AG08395 (cell line): ENCODE results near the gene BSND.

ENCODE experiments used
- DNase-seq: peaks from one replicate; pipeline ENCODE4 v3.0.0; 2012; ENCODE audit warnings: mixed read lengths, low spot score

The BSND gene

GRCh38 chr1:54976747-54977146, 22.0 kb upstream of the BSND start:
- no peak for DNase-seq

- no peak for DNase-seq
Observed at GRCh38 chr1:54977533-54978297, 21.0 kb upstream of the BSND start.

GRCh38 chr1:54978528-54979326, 20.0 kb upstream of the BSND start:
- DNase-seq: no peak

- DNase-seq: peak; percentile 23
Observed at GRCh38 chr1:54979327-54979891, 19.3 kb upstream of the BSND start.

- DNase-seq: no peak
Observed at GRCh38 chr1:54980046-54980527, 18.6 kb upstream of the BSND start.

- DNase-seq: no peak
Observed at GRCh38 chr1:54980528-54981241, 18.0 kb upstream of the BSND start, which contains the start of gene TMEM61. TSS of gene TMEM61 (plus strand) at chr1:54980628. CDS start at chr1:54981066, 438 bp downstream.

- no peak for DNase-seq
Observed at GRCh38 chr1:54981466-54981865, 17.3 kb upstream of the BSND start.

- no peak for DNase-seq
Observed at GRCh38 chr1:54982739-54983138, 16.0 kb upstream of the BSND start.

- no peak for DNase-seq
Observed at GRCh38 chr1:54984131-54984842, 14.4 kb upstream of the BSND start.

GRCh38 chr1:54985556-54985955, 13.2 kb upstream of the BSND start:
- DNase-seq: no peak

GRCh38 chr1:54986025-54986424, 12.7 kb upstream of the BSND start:
- DNase-seq: no peak

GRCh38 chr1:54986533-54986932, 12.2 kb upstream of the BSND start:
- DNase-seq: no peak

- no peak for DNase-seq
Observed at GRCh38 chr1:54987427-54987826, 11.3 kb upstream of the BSND start.

- peak; percentile 53 for DNase-seq
Observed at GRCh38 chr1:54987919-54988705, 10.6 kb upstream of the BSND start.

- no peak for DNase-seq
Observed at GRCh38 chr1:54988975-54989374, 9.8 kb upstream of the BSND start.

GRCh38 chr1:54989473-54989872, 9.3 kb upstream of the BSND start:
- DNase-seq: no peak

GRCh38 chr1:54989968-54990810, 8.5 kb upstream of the BSND start:
- peak; percentile 10 for DNase-seq

GRCh38 chr1:54990916-54991315, 7.8 kb upstream of the BSND start:
- DNase-seq: no peak

- DNase-seq: no peak
Observed at GRCh38 chr1:54991939-54992338, 6.8 kb upstream of the BSND start.

GRCh38 chr1:54993140-54993539, 5.6 kb upstream of the BSND start:
- no peak for DNase-seq
